Panc1 (cell line): Measurements from ENCODE around the gene LARP4B.

Experiments
- POLR2AphosphoS5 ChIP-seq: IDR thresholded peaks from 2 replicates; pipeline ENCODE4 v1.6.1; 2012; ENCODE audit warnings: mild to moderate bottlenecking, low read depth, low read length, moderate library complexity
- SIN3A ChIP-seq: IDR thresholded peaks from 2 replicates; pipeline ENCODE4 v1.6.1; 2012; ENCODE audit warnings: low read depth, mild to moderate bottlenecking, low read length, moderate library complexity, borderline replicate concordance; ENCODE audit not compliant: insufficient read depth
- TF ChIP-seq, protein P1 (sequence below): fragments of 450-650 bp; IDR thresholded peaks from 2 replicates; pipeline ENCODE4 v1.5.1; 2017; ENCODE audit warnings: mild to moderate bottlenecking

DNA sequence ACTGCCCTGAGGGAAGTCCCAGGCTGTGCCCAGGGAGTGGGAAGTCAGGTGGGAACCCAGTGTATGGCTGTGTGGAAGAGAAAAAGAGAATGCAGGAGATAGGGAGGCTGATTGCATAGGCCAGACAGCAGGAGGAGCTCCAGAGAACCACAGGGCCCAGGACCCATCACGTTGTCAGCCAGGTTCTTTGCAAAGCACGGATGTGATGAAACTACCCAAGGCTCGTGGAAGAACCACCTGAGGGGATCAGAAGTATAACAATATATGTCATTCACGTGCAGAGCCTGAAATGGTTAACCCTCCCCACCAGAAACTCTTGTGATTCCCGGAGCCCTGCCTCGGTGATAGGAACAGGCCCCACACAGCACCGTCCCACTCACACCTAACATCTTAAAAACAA, 83.6 kb downstream of the LARP4B start:
- TF ChIP-seq, protein P1, sequence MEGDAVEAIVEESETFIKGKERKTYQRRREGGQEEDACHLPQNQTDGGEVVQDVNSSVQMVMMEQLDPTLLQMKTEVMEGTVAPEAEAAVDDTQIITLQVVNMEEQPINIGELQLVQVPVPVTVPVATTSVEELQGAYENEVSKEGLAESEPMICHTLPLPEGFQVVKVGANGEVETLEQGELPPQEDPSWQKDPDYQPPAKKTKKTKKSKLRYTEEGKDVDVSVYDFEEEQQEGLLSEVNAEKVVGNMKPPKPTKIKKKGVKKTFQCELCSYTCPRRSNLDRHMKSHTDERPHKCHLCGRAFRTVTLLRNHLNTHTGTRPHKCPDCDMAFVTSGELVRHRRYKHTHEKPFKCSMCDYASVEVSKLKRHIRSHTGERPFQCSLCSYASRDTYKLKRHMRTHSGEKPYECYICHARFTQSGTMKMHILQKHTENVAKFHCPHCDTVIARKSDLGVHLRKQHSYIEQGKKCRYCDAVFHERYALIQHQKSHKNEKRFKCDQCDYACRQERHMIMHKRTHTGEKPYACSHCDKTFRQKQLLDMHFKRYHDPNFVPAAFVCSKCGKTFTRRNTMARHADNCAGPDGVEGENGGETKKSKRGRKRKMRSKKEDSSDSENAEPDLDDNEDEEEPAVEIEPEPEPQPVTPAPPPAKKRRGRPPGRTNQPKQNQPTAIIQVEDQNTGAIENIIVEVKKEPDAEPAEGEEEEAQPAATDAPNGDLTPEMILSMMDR: no peak
- TF ChIP-seq POLR2AphosphoS5 (no peak), SIN3A (no peak)
